HuH-7.5 (cell line): ENCODE measurements around the gene TMEM271.
"Not testable (repeated sequence)": the region's sequence is repeated elsewhere in the genome, so short reads cannot be mapped to it uniquely, and the experiment has no call there.

Source experiments
- DNase-seq: peaks from one replicate; pipeline ENCODE4 v3.0.0; 2011; ENCODE audit warnings: low spot score

Gene TMEM271

DNA sequence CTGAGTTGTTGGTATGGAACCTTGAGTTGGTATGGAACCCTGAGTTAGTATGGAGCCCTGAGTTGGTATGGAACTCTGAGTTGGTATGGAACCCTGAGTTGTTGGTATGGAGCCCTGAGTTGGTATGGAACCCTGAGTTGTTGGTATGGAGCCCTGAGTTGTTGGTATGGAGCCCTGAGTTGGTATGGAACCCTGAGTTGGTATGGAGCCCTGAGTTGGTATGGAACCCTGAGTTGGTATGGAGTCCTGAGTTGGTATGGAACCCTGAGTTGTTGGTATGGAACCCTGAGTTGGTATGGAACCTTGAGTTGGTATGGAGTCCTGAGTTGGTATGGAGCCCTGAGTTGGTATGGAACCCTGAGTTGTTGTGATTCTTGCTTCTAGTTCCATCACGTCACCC lies 10.5 kb downstream of the TMEM271 start:
- not testable (repeated sequence) for DNase-seq

DNA sequence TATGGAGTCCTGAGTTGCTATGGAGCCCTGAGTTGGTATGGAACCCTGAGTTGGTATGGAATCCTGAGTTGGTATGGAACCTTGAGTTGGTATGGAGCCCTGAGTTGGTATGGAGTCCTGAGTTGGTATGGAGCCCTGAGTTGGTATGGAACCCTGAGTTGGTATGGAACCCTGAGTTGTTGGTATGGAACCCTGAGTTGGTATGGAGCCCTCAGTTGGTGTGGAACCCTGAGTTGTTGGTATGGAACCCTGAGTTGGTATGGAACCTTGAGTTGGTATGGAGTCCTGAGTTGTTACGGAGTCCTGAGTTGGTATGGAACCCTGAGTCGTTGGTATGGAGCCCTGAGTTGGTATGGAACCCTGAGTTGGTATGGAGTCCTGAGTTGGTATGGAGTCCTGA lies 13.6 kb downstream of the TMEM271 start:
- not testable (repeated sequence) for DNase-seq

DNA sequence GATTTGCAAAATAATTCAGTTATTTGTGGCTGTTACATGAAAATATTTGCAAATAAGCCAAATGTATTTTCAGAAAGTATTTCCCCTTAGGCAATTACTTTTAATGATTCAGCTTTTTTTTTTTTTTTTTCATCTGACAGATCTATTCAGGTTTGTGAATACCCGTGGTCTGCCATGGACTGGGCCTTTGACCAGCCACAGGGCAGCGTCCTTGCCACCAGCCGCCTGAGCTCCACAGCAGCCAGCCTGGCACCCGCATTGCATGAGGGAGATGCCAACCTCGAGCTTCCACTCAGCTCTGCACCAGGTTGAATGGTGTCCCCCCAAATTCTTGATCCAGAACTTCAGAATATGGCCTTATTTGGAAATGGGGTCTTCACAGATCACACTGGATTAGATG lies 14.7 kb downstream of the TMEM271 start:
- DNase-seq, result no peak

DNA sequence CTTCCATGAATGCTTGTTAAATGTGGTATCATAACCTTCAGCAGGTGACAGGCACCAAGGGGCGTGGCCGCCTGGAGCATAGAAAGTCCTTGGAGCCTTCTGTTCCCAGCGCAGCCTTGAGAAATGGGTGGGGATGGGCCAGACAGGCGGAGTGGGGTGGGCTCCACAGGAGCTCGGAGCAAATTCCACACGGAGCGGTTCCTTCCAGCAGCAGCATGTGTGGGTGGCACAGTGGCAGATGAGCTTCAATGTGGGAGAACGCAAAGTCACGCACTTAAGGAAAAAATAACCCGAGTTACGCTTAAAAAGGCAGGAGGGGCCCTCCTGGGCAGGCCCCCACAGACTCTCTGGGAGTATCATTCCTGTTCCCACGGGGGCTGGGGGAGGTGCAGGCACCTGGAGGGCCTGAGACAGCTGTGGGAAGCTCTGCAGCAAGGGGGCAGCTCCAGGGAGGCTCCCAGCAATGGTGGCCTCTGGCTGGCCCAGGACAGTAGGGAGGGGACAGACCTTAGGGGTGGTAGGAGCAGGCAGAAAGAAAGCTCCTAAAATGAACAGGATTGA lies 15.3 kb downstream of the TMEM271 start:
- no peak for DNase-seq

DNA sequence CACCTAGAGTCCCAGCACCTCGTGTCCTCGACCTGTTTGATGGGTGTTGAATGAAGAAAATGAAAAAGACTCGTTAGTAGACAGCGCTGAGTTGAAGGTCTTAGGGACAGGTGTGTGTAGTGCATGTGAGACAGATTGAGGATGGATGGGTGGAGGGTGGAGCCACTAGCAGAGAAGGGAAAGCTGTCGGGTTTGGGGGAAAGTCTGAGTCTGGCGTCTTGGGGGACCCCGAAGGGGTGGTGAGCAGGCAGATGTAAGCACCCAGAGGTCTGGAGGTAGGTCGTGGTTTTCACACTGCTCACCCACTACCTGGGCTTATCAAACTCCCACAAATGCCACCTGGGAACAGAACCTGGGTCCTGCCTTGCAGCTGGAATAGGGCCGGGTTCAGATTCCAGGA lies 16.0 kb downstream of the TMEM271 start:
- DNase-seq, result no peak

DNA sequence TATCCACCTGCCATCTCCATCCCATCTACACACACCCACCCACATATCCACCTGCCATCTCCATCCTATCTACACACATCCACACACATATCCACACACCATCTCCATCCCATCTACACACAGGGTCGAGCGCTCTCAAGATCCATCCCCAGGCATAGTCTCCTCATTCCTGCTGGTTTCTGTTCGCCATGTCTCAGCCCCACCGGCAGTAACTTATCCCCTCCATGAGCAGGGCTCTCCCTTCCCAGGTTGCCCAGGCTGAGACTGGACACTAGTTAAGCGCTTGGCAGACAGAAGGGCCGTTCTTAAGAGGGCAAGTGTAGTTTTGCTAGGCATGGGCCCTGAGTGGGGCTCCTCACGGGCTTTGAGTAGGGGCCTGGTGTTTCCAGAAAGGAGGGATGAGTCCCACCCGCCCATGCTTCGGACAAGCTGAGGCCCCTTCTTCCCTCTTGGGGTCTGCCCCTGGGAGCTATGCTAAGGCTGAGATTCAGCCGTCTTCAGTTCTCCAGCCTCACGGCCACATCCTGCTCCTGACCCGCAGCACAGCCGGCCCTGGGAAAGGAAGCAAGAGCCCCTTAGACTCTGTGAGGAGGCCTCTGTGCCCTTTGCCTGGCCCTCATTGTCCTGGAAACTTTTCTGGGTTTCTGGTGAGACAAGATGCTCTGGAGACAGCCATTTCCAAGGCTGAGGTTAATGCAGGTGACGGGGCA lies 20.4 kb downstream of the TMEM271 start:
- no peak for DNase-seq

DNA sequence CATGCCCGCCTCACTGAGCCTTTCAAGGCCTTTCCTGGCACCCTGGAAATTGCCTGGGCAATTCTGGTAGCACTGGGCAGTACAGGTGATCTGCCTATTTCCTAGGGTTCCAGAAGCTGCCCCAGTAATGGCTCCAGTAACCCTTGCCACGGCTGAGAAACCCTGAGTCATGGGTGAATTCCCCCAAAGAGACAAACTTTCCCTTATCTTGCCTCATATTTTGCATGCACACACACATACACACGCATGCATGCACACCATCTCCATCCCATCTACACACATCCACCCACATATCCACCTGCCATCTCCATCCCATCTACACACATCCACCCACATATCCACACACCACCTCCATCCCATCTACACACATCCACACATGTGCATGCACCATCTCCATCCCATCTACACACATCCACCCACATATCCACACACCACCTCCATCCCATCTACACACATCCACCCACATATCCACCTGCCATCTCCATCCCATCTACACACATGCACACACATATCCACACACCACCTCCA lies 21.2 kb downstream of the TMEM271 start:
- not testable (repeated sequence) for DNase-seq

DNA sequence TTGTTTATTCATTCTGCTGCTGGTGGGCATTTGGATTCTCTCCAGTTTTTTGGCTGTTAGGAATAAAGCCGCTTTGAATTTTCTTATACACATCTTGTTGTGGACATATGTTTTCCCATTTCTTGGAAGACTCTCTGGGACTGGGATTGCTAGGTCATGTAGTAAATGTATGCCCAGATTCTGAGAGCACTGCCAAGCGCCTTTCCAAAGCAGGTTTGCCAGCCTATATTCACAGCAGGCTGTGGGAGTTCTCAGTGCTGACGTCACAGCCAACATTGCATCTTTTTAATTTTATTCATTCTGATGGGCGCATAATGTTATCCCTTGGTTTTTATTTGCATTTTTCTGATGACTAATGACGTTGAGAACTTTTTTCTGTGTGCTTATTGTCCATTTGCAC lies 24.1 kb downstream of the TMEM271 start:
- DNase-seq, result no peak

DNA sequence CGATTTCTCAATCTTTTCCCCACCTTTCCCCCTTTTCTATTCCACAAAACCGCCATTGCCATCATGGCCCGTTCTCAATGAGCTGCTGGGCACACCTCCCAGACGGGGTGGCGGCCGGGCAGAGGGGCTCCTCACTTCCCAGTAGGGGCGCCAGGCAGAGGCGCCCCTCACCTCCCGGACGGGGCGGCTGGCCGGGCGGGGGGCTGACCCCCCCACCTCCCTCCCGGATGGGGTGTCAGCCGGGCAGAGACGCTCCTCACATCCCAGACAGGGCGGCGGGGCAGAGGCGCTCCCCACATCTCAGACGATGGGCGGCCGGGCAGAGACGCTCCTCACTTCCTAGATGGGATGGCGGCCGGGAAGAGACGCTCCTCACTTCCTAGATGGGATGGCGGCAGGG lies 25.8 kb downstream of the TMEM271 start:
- not testable (repeated sequence) for DNase-seq

DNA sequence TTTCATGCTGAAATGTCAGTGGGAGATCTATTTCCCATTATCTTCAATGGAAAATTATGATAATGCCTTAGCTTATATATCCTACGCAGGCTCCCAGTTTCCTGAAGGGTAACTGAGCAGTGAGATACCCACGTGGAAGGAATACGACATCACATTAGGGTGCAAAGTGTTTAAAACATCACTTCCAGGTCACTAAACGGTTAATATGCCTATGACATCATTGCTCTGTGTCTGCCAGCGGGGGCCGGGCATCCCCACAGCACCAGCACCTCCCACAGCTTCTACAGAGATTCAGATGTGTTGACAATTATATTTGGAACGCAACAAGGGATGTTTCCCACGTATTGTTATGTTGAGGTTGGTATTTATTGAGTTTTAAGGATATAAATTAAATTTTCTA lies 27.1 kb downstream of the TMEM271 start:
- no peak for DNase-seq

DNA sequence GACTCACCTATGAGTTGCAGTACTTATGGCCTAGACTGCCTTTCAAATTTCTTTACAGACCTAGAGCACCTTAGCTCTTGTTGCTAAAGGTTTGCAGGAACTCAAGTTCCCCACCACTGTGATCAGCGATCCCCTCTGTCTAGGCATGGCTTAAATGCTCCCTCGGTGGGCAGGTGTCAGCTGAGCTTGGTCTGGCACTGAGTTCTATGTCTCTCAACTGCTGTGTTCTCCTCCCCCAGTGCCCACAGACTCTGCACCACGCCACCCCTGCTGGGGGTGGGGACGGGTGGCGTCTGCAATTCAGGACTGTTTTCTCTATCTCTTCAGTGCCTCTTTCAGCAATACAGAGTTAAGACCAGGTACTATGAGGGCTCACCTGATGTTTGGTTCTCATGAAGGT lies 30.5 kb downstream of the TMEM271 start:
- no peak for DNase-seq

DNA sequence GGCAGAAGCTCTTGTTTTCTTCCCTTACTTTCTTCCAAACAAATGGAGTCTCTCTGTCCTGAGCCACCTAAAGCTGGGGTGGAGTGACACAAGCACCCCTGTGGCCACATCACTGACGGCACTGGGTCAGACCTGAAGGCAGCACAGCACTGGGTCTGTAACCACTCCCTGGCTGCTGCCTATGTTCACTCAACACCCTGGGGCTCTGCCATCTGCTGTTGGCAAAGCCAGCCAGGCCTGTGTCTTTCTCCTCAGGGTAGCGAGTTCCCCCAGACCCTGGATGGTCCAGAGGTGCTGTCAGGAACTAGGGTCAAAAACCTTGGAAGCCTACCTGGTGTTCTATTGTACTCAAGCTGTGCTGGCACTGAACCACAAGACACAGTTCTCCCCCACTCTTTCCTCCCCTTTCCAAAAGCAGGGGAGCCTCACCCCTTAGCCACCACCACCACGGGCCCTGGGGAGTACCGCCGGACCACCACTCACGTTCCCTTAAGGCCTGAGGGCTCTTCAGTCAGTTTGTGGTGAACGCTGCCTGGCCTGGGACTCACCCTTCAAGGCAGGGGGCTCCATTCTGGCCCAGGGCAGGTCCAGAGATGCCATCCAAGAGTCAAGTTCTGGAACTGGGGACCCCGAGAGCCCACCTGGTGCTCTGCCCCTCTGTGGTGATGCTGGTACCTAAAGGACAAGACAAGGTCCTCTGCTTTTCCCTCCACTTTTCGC lies 31.5 kb downstream of the TMEM271 start:
- DNase-seq, result no peak

DNA sequence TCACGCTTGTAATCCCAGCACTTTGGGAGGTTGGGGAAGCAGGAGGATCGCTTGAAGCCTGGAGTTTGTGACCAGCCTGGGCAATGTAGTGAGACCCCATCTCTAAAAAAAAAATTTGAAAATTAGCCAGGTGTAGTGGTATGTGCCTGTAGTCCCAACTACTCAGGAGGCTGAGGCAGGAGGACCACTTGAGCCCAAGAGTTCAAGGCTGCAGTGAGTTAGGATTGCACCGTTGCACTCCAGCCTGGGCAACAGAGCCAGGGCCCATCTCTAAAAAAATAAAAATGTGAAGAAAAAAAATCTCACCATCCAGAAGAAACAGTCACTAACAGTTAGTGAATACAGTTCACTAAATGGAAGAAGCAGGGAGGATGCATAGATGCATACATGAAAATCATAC lies 34.8 kb downstream of the TMEM271 start:
- no peak for DNase-seq

DNA sequence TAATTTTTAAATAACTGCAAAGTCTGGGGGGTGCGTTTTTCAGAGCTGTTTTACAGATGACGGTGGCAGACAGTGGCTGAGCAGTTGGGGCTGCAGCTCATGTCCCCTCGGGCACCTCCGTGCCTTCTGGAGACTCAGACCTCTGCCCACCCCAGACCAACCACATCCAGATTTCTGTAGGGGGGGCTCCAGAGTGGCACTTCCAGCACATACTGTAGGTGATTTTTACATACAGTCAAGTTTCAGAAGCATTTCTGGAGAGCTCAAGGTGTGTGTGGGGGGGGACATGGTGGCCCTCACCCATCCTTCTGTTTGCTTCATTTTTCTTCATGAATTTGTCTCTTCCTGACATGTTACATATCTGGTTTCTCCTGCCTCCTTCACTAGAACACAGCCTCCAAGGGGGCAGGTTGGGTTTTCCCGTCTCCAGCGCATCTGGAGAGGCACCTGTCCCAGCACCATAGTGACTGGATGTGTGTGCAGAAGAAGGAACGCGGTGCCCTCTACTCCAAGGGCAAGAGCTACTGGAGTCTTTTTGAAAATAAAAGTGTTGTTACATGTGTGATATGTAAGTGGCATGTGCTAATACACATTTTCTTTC lies 37.5 kb downstream of the TMEM271 start:
- no peak for DNase-seq

DNA sequence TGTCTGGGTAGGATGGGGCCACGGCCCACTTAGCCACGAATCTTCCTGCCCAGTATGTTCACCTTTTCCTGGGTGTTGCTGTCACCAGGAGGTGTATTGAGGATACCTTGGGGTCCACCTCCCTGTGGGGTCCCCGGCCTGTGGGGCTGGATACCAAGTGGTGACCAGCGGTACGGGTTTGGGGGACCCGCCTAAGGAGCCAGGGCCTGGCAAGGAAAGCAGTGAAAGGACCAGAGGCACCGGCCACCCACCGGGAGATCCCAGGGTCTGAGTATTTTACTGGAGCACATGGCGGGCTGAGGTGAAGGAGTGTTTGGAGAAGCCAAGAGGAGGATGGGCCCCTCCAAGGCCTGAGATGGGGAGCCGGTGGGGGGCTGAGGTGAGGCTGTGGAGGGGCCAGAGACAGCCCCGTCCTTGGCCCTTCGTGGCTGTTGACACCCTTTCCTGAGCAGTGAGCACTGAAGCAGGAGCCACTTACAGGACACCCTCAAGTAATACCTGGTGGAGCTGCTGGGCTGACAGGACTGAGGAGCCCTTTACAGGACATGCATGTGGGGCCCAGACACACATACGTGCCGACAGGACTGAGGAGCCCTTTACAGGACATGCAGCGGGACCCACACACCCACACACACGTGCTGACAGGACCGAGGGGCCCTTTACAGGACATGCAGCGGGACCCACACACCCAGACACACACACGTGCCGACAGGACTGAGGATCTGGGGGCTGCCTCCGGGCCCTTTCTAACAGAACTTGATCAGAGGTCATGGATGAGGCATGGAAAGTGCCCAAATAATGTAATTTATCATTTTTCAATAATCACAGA lies 38.4 kb downstream of the TMEM271 start:
- DNase-seq, result no peak

DNA sequence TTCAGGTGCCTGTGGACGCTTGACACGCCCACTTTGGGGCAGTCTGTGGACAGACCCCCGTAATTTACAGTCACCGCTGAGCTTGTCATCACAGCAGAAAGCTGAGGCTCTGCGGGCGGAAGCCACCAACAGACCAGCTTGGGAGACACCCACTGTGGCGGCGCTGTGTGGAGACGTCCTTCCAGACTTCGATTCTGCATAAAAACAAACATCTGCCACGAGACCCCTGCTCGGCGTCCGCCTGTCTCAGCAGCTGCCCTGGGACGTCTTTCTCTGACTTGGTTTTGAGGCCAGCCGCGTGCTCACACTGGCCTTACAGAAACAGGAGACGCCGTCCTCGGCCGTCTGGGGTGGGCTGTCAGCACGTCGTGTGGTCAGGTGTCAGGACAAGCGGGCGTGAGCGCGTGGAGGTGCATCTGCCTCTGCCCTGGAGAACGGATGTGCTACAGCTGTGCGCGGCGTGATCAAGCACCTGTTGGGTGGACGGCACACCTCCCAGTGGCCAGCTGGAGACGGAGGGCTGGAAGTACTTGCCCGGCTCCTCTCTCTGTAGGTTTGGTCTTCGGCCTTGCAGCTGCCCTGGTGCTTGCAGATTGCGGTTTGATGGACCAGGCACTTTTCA lies 39.6 kb downstream of the TMEM271 start:
- DNase-seq, result no peak

DNA sequence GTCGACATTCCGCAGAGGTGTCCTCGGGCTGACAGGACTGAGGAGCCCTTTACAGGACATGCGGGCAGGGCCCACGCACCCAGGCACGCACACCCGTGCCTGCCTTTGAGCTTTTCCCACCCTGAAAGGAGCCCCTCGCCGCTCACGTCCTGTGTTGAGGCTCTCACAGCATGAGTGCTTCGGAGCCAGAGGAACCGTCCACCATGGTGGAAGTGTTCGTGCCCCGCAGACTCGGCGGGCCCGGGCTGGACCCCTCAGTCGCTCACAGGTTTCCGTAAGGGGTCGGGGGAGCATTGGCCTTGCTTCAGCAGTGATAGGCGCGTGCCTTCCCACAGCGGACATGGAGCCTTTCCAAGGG lies 40.2 kb downstream of the TMEM271 start:
- DNase-seq, result no peak

DNA sequence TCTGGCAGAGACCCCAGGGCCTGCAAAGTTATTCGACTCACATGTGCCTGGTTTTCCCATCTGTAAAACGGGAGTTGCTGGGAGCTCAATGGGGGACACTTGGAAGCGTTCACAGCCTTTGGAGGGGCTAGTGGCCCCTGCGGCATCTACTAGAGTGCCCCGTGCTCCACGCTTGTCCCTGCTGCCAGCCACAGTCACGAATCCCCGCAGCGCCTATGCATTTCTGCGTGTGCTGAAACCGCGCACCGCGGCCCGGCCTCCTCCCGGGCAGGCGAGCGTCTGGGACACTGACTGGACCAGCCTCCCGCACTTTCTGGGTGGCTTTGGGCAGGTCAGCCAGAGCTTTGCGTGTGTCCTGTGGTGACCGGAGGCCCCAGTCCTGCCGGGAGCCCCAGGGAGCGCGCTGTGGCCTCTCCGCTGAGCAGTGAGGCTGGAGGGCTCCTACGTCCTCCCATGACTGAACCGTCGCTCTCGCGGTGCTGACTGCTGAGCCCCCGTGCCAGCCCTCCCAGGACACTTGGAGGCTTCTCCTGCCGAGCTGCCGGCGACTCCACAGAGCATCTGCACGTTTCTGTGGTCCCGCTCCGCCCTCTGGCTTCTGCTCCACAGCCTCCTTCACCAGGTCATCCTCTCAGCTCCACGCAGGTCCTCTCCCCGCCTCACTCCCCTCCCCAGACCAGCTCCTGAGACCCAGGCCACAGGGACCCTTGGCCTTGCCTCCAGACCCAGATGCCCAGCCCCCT lies 40.7 kb downstream of the TMEM271 start:
- DNase-seq, result no peak

DNA sequence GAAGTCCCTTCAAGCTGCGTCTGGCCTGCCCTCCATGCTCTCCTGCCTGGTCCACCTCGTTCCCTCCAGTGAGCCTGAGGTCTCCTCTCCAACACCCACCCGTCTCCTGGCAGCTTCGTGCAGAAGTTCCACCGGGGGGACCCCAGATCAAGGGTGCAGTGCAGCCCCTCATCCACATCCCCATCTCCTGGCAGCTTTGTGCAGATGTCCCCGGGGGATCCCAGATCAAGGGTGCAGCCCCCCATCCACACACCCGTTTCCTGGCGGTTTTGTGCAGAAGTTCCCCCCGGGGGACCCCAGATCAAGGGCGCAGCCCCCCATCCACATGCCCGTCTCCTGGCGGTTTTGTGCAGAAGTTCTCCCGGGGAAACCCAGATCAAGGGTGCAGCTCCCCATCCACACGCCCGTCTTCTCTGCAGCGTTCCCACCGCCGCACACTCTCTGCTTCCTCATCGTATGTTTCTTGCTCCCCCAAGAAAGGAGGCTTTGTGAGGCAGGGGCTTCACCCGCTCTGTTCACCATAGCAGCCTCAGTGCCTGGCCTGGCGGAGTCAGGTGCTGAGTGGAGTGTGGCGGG lies 41.4 kb downstream of the TMEM271 start:
- no peak for DNase-seq

DNA sequence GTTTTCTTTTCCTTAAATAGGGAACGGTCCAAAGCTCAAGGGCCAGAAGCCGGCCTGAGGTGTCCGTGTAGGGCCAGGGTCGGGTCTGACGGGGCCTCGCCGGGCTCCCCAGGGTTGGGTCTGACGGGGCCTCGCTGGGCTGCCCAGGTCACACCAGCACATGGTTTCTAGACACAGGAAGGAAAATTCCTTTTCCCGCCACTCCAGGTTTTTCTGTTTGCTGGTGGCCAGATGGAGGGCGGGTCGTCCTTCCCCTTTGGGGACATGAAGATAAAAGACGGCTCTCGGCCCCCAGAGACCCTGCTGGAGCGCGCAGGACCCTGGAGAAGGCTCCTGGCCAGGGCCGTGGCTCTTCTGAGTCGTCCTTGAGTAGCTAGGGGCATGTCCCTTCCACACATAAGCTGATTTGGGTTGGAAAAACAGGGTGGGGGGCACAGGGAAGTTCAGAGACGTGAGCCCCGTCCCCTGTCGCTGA lies 42.0 kb downstream of the TMEM271 start:
- no peak for DNase-seq
